Measurements from ENCODE around the gene RNF144A.

The RNF144A gene

GRCh38 chr2:7047661-7048060, 130.4 kb downstream of the RNF144A start:
- peaks cover 2% of the 10 kb centered on the region for H3K9me3 ChIP-seq (ENCODE audit: insufficient read depth, low read depth, low read length)
- no peak for DNase-seq

GRCh38 chr2:7048762-7049294, 131.6 kb downstream of the RNF144A start:
- Histone ChIP-seq H2BK120ac (ENCODE audit: insufficient read depth, low read length, poor library complexity) (no peak overlapping the region), H2BK12ac (ENCODE audit: low read length) (no peak overlapping the region), H4K8ac (ENCODE audit: low read depth, low read length) (no peak overlapping the region), H3K27me3 (ENCODE audit: insufficient read depth, low read length) (no peaks in the 10 kb centered on the region), H3K4ac (ENCODE audit: low read depth, low read length) (no peak overlapping the region), H4K91ac (ENCODE audit: low read depth, low read length) (no peak overlapping the region), H3K9me3 (ENCODE audit: insufficient read depth, low read depth, low read length) (peaks cover 2% of the 10 kb centered on the region), H2AFZ (ENCODE audit: insufficient read depth, low read length, poor library complexity) (no peak overlapping the region), H2BK5ac (ENCODE audit: low read depth, low read length, poor library complexity) (no peak overlapping the region), H3K9ac (ENCODE audit: low read length) (no peak overlapping the region), H3K79me1 (ENCODE audit: low read length) (no peaks in the 10 kb centered on the region), H3K79me2 (ENCODE audit: control insufficient read depth, insufficient read depth, low read length, poor library complexity) (no peaks in the 10 kb centered on the region), H3K4me1 (ENCODE audit: control insufficient read depth in 1 of 2, insufficient read depth in 2 of 2, low read length in 2 of 2) (no peaks in the 10 kb centered on the region), H3K36me3 (ENCODE audit: control insufficient read depth in 1 of 2, insufficient read depth in 2 of 2, low read length in 2 of 2) (no peaks in the 10 kb centered on the region), H4K12ac (ENCODE audit: low read depth, low read length) (no peak overlapping the region), H2AK5ac (ENCODE audit: low read length) (no peak overlapping the region), H3K14ac (ENCODE audit: low read length) (no peak overlapping the region), H3K23ac (ENCODE audit: low read length) (no peak overlapping the region), H3K4me2 (ENCODE audit: low read length) (no peak overlapping the region), H3K27ac (ENCODE audit: low read depth, low read length) (no peak overlapping the region), H3K4me3 (ENCODE audit: low read depth, low read length) (no peak overlapping the region), H3K18ac (ENCODE audit: low read length) (no peak overlapping the region)
- WGBS (ENCODE audit: extremely low coverage, insufficient coverage, insufficient read length): no CpG with 5 or more reads among the region's 4 CpGs
- no peak for DNase-seq

More at GRCh38 chr2:7047661-7048060, 130.4 kb downstream of the RNF144A start:
- Histone ChIP-seq H2BK120ac (ENCODE audit: insufficient read depth, low read length, poor library complexity) (no peak overlapping the region), H3K18ac (ENCODE audit: low read length) (no peak overlapping the region), H3K4me3 (ENCODE audit: low read depth, low read length) (no peak overlapping the region), H3K79me1 (ENCODE audit: low read length) (no peaks in the 10 kb centered on the region), H3K23ac (ENCODE audit: low read length) (no peak overlapping the region), H2BK12ac (ENCODE audit: low read length) (no peak overlapping the region), H3K14ac (ENCODE audit: low read length) (no peak overlapping the region), H4K8ac (ENCODE audit: low read depth, low read length) (no peak overlapping the region), H4K91ac (ENCODE audit: low read depth, low read length) (no peak overlapping the region), H3K36me3 (ENCODE audit: control insufficient read depth in 1 of 2, insufficient read depth in 2 of 2, low read length in 2 of 2) (no peaks in the 10 kb centered on the region), H3K4me2 (ENCODE audit: low read length) (no peak overlapping the region), H3K4ac (ENCODE audit: low read depth, low read length) (no peak overlapping the region), H3K9ac (ENCODE audit: low read length) (no peak overlapping the region), H3K27me3 (ENCODE audit: insufficient read depth, low read length) (no peaks in the 10 kb centered on the region), H3K4me1 (ENCODE audit: control insufficient read depth in 1 of 2, insufficient read depth in 2 of 2, low read length in 2 of 2) (no peaks in the 10 kb centered on the region), H2AFZ (ENCODE audit: insufficient read depth, low read length, poor library complexity) (no peak overlapping the region), H2AK5ac (ENCODE audit: low read length) (no peak overlapping the region), H2BK5ac (ENCODE audit: low read depth, low read length, poor library complexity) (no peak overlapping the region), H3K27ac (ENCODE audit: low read depth, low read length) (no peak overlapping the region), H4K12ac (ENCODE audit: low read depth, low read length) (no peak overlapping the region), H3K79me2 (ENCODE audit: control insufficient read depth, insufficient read depth, low read length, poor library complexity) (no peaks in the 10 kb centered on the region)
- no CpG with 5 or more reads among the region's 3 CpGs for whole genome bisulfite sequencing (ENCODE audit: extremely low coverage, insufficient coverage, insufficient read length)

DNA sequence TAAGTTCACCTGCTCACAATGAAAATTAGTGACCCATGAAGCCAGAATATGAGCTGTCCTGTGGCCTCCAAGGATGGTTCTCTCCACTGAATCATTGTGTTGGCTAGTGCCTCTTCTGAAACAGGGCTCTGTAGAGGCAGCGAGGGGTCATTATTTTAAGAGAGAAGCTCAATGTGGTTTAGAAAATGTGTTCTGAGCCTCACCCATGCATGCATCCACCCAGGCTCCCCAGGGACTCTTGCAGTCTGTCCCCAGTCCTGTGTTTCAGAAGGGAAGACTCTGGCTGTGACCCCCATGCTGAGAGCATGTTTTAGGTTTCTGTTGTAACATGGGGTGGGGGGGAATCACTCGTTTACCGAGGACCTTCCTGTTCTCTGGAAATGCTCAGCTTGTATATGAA, 135.2 kb downstream of the RNF144A start:
- H2BK5ac ChIP-seq (ENCODE audit: low read depth, low read length, poor library complexity): no peak overlapping the region
- H2AFZ ChIP-seq (ENCODE audit: insufficient read depth, low read length, poor library complexity): no peak overlapping the region
- no peak overlapping the region for H3K4me3 ChIP-seq (ENCODE audit: low read depth, low read length)
- H3K79me2 ChIP-seq (ENCODE audit: control insufficient read depth, insufficient read depth, low read length, poor library complexity): no peaks in the 10 kb centered on the region
- no peak for DNase-seq
- H3K18ac ChIP-seq (ENCODE audit: low read length): no peak overlapping the region
- no peaks in the 10 kb centered on the region for H3K79me1 ChIP-seq (ENCODE audit: low read length)
- no peak overlapping the region for H4K8ac ChIP-seq (ENCODE audit: low read depth, low read length)
- no peak overlapping the region for H3K14ac ChIP-seq (ENCODE audit: low read length)
- H3K4ac ChIP-seq (ENCODE audit: low read depth, low read length): no peak overlapping the region
- no peak overlapping the region for H2BK120ac ChIP-seq (ENCODE audit: insufficient read depth, low read length, poor library complexity)
- no CpG with 5 or more reads among the region's 3 CpGs for WGBS (ENCODE audit: extremely low coverage, insufficient coverage, insufficient read length)
- H2AK5ac ChIP-seq (ENCODE audit: low read length): no peak overlapping the region
- no peaks in the 10 kb centered on the region for H3K9me3 ChIP-seq (ENCODE audit: insufficient read depth, low read depth, low read length)
- H3K23ac ChIP-seq (ENCODE audit: low read length): no peak overlapping the region
- H4K12ac ChIP-seq (ENCODE audit: low read depth, low read length): no peak overlapping the region
- no peaks in the 10 kb centered on the region for H3K36me3 ChIP-seq (ENCODE audit: control insufficient read depth in 1 of 2, insufficient read depth in 2 of 2, low read length in 2 of 2)
- no peaks in the 10 kb centered on the region for H3K4me1 ChIP-seq (ENCODE audit: control insufficient read depth in 1 of 2, insufficient read depth in 2 of 2, low read length in 2 of 2)
- H3K27me3 ChIP-seq (ENCODE audit: insufficient read depth, low read length): no peaks in the 10 kb centered on the region
- H3K9ac ChIP-seq (ENCODE audit: low read length): no peak overlapping the region
- no peak overlapping the region for H3K27ac ChIP-seq (ENCODE audit: low read depth, low read length)
- no peak overlapping the region for H4K91ac ChIP-seq (ENCODE audit: low read depth, low read length)
- H2BK12ac ChIP-seq (ENCODE audit: low read length): no peak overlapping the region
- no peak overlapping the region for H3K4me2 ChIP-seq (ENCODE audit: low read length)

- no peak overlapping the region for H3K4me3 ChIP-seq (ENCODE audit: low read depth, low read length)
- no peak overlapping the region for H3K9ac ChIP-seq (ENCODE audit: low read length)
- no CpG with 5 or more reads among the region's 6 CpGs for WGBS (ENCODE audit: extremely low coverage, insufficient coverage, insufficient read length)
- no peak overlapping the region for H3K27ac ChIP-seq (ENCODE audit: low read depth, low read length)
- H3K18ac ChIP-seq (ENCODE audit: low read length): no peak overlapping the region
- H2AK5ac ChIP-seq (ENCODE audit: low read length): no peak overlapping the region
- H4K8ac ChIP-seq (ENCODE audit: low read depth, low read length): no peak overlapping the region
- no peaks in the 10 kb centered on the region for H3K4me1 ChIP-seq (ENCODE audit: control insufficient read depth in 1 of 2, insufficient read depth in 2 of 2, low read length in 2 of 2)
- H3K27me3 ChIP-seq (ENCODE audit: insufficient read depth, low read length): no peaks in the 10 kb centered on the region
- no peak overlapping the region for H2AFZ ChIP-seq (ENCODE audit: insufficient read depth, low read length, poor library complexity)
- no peak overlapping the region for H3K4me2 ChIP-seq (ENCODE audit: low read length)
- no peak overlapping the region for H3K14ac ChIP-seq (ENCODE audit: low read length)
- no peak overlapping the region for H2BK5ac ChIP-seq (ENCODE audit: low read depth, low read length, poor library complexity)
- H3K79me2 ChIP-seq (ENCODE audit: control insufficient read depth, insufficient read depth, low read length, poor library complexity): no peaks in the 10 kb centered on the region
- H2BK120ac ChIP-seq (ENCODE audit: insufficient read depth, low read length, poor library complexity): no peak overlapping the region
- H3K23ac ChIP-seq (ENCODE audit: low read length): no peak overlapping the region
- no peak overlapping the region for H3K4ac ChIP-seq (ENCODE audit: low read depth, low read length)
- H3K36me3 ChIP-seq (ENCODE audit: control insufficient read depth in 1 of 2, insufficient read depth in 2 of 2, low read length in 2 of 2): no peaks in the 10 kb centered on the region
- no peak overlapping the region for H4K12ac ChIP-seq (ENCODE audit: low read depth, low read length)
- DNase-seq: no peak
- no peaks in the 10 kb centered on the region for H3K9me3 ChIP-seq (ENCODE audit: insufficient read depth, low read depth, low read length)
- no peak overlapping the region for H2BK12ac ChIP-seq (ENCODE audit: low read length)
- H4K91ac ChIP-seq (ENCODE audit: low read depth, low read length): no peak overlapping the region
- H3K79me1 ChIP-seq (ENCODE audit: low read length): no peaks in the 10 kb centered on the region
Measured at GRCh38 chr2:7053650-7054265, 136.5 kb downstream of the RNF144A start.
